ENCODE data around the gene KIF14. TPM values are rescaled to one million over a fixed set of nuclear protein-coding genes. Genes with fewer than 3 reads are reported as not detected.

KIF14 gene
- total and polyA plus RNA-seq, 2 experiments from 2014 or later: 2.2 to 5.1 TPM

DNA sequence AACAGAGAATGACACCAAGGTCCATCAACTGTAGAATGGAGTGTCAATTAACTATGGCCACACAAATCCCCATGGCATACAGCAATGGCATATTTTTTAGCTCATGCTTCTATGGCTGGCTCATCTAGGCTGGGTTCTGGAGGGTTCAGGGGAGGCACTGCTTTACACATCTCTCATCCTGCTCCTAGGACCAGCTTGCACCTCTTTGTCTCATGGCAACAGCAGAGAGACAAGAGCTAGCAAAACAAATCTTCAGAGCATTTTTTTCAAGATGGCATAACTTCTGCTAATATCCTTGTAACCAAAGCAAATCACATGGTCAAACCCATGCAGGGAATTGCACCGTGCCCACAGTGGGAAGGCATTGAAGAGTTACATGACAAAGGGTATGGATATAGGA is 82.4 kb downstream of the KIF14 start:
- in situ Hi-C loops (cut with MboI): no loop called here
- no peak for DNase-seq
- H3K36me3 ChIP-seq (ENCODE audit: low read depth): no peaks in the 10 kb centered on the region
- no peak overlapping the region for H3K9ac ChIP-seq
- TF ChIP-seq EZH2phosphoT487 (IDR thresholded peaks at IDR 0.05; ENCODE audit: insufficient read depth, low read depth) (no peak), EZH2 (IDR thresholded peaks at IDR 0.05; ENCODE audit: insufficient read depth, poor library complexity, severe bottlenecking) (no peak)
- no peak overlapping the region for H3K4me3 ChIP-seq
- H3K9me2 ChIP-seq (ENCODE audit: insufficient read depth): no peaks in the 10 kb centered on the region
- H3K27ac ChIP-seq: no peak overlapping the region
- 45 to 67% methylated on average over 1 of the region's 1 CpG for WGBS, 2 experiments (ENCODE audit: low coverage in 1 of 2, low lambda C conversion rate in 2 of 2, missing lambda C conversion rate in 2 of 2)
- H3K4me1 ChIP-seq (ENCODE audit: insufficient read depth): no peaks in the 10 kb centered on the region
- no peaks in the 10 kb centered on the region for H4K20me1 ChIP-seq (ENCODE audit: insufficient read depth)
- H3K9me3 ChIP-seq (ENCODE audit: low read depth): no peaks in the 10 kb centered on the region
- no peaks in the 10 kb centered on the region for H3F3A ChIP-seq (ENCODE audit: insufficient read depth)
- no peaks in the 10 kb centered on the region for H3K27me3 ChIP-seq (replicated peaks; ENCODE audit: insufficient read depth)
- H3K79me2 ChIP-seq (ENCODE audit: insufficient read depth): no peaks in the 10 kb centered on the region
- no peak overlapping the region for H3K4me2 ChIP-seq (ENCODE audit: unreplicated experiment)
- no peak overlapping the region for H2AFZ ChIP-seq

DNA sequence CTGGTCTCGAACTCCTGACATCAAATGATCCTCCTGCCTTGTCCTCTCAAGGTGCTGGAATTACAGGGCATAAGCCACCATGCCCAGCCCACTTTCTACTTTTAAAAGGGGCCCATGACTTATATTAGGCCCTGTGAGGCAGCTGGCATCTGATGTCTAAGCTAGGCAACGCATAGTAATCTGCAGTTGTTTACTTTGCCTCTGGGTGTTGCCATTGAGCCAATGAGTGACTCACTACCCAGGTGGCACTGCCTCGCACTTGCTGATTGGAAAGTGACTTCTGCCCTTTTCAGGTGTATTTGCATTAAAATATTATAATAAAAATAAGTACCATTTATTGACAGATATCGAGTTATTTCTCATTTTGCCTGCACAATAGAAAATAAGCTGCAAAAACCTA is 84.9 kb downstream of the KIF14 start:
- Histone ChIP-seq H3K27me3 (replicated peaks; ENCODE audit: insufficient read depth) (no peaks in the 10 kb centered on the region), H3F3A (ENCODE audit: insufficient read depth) (no peaks in the 10 kb centered on the region)

DNA sequence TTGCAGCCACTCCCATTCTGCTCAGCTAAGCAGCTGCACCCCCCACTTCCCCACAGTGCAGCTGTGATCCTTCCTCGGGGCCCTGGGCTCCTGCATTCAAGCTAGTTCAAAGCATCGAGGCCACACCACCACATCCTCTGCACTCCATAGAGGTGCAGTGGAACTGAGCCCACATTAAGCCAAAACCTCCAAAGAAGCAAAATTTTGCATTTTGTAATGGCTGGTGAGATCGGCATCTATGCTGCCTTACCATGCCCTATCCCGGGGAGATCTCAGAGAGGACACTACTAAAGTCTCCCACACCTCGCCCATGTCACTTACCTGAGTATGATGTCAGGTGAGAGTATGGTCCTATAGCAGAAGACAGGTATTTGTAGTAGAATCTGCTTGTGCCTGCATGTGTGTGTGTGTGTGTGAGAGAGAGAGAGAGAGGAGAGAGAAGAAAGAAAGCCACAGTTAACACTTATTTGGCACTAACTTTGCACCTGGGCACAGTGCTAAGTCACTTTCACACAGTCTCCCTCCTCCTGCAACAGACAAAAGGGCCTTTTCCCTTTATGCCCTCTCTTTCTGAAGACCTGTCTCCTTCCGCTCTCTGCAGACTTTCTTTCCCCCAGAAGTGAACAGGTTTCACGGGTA is 89.8 kb downstream of the KIF14 start:
- Histone ChIP-seq H3K9me3 (ENCODE audit: low read depth) (no peaks in the 10 kb centered on the region), H3K4me1 (ENCODE audit: insufficient read depth) (peaks cover 19% of the 10 kb centered on the region), H3K79me2 (ENCODE audit: insufficient read depth) (no peaks in the 10 kb centered on the region), H2AFZ (no peak overlapping the region), H3K27ac (no peak overlapping the region), H3K9me2 (ENCODE audit: insufficient read depth) (no peaks in the 10 kb centered on the region), H3K36me3 (ENCODE audit: low read depth) (no peaks in the 10 kb centered on the region), H3K4me2 (ENCODE audit: unreplicated experiment) (no peak overlapping the region), H3F3A (ENCODE audit: insufficient read depth) (peaks cover 11% of the 10 kb centered on the region), H4K20me1 (ENCODE audit: insufficient read depth) (no peaks in the 10 kb centered on the region), H3K4me3 (no peak overlapping the region), H3K27me3 (replicated peaks; ENCODE audit: insufficient read depth) (no peaks in the 10 kb centered on the region), H3K9ac (no peak overlapping the region)
- TF ChIP-seq EZH2phosphoT487 (IDR thresholded peaks at IDR 0.05; ENCODE audit: insufficient read depth, low read depth): no peak
- no peak for TF ChIP-seq EZH2 (IDR thresholded peaks at IDR 0.05; ENCODE audit: insufficient read depth, poor library complexity, severe bottlenecking)
- DNase-seq: no peak
- in situ Hi-C loops (cut with MboI): no loop called here
- WGBS, 2 experiments (ENCODE audit: low coverage in 1 of 2, low lambda C conversion rate in 2 of 2, missing lambda C conversion rate in 2 of 2): 31 to 34% methylated on average over 7 of the region's 7 CpGs

More for the DNA sequence above, 84.9 kb downstream of the KIF14 start:
- H3K9ac ChIP-seq: no peak overlapping the region
- no peak for TF ChIP-seq EZH2 (IDR thresholded peaks at IDR 0.05; ENCODE audit: insufficient read depth, poor library complexity, severe bottlenecking)
- no peak for TF ChIP-seq EZH2phosphoT487 (IDR thresholded peaks at IDR 0.05; ENCODE audit: insufficient read depth, low read depth)
- in situ Hi-C loops (cut with MboI): no loop called here
- no peak overlapping the region for H3K4me2 ChIP-seq (ENCODE audit: unreplicated experiment)
- H3K9me2 ChIP-seq (ENCODE audit: insufficient read depth): no peaks in the 10 kb centered on the region
- no peaks in the 10 kb centered on the region for H3K9me3 ChIP-seq (ENCODE audit: low read depth)
- H3K27ac ChIP-seq: no peak overlapping the region
- WGBS, 2 experiments (ENCODE audit: low coverage in 1 of 2, low lambda C conversion rate in 2 of 2, missing lambda C conversion rate in 2 of 2): 67 to 71% methylated on average over 4 of the region's 4 CpGs
- H3K4me3 ChIP-seq: no peak overlapping the region
- no peaks in the 10 kb centered on the region for H4K20me1 ChIP-seq (ENCODE audit: insufficient read depth)
- H3K79me2 ChIP-seq (ENCODE audit: insufficient read depth): no peaks in the 10 kb centered on the region
- DNase-seq: peak; percentile 48
- no peak overlapping the region for H2AFZ ChIP-seq
- no peaks in the 10 kb centered on the region for H3K4me1 ChIP-seq (ENCODE audit: insufficient read depth)
- H3K36me3 ChIP-seq (ENCODE audit: low read depth): no peaks in the 10 kb centered on the region

DNA sequence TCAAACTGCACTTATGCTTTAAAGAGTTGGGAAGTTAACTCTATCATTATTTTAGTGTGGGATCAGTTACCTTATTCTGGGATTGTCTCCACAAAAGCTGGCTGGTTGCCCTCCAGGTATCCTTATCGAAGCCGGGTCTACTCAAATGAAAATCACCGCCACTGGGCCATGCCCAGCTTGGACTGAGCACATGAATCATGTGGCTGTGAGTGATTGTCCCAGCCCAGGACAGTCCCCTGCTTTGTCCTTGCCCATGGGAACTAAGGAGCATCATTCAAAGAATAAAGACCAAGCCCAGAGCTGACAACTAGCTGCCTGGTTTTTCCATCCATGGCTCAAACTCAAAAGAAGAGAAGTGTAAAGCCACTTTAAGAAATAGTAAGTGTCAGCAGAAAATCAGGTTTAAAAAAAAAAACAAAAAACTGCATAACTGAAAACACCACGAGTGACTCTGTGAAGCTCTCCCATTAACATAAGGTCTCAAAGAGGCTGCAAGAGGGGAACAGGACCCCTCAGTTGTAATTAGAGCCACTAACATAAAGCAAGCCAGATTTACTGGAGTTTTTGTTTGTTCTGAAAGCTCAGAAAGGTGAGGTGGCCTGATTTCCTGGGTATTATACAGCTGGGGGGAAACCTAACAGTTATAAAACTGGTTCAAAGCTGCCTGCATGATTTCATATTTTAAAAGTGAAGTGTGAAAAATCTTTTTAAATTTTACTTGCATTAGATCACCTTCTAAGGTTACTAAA is 91.5 kb downstream of the KIF14 start:
- TF ChIP-seq EZH2phosphoT487 (IDR thresholded peaks at IDR 0.05; ENCODE audit: insufficient read depth, low read depth) (no peak), EZH2 (IDR thresholded peaks at IDR 0.05; ENCODE audit: insufficient read depth, poor library complexity, severe bottlenecking) (no peak)
- DNase-seq: no peak
- H3K9me3 ChIP-seq (ENCODE audit: low read depth): no peaks in the 10 kb centered on the region
- no peak overlapping the region for H3K27ac ChIP-seq
- no peaks in the 10 kb centered on the region for H4K20me1 ChIP-seq (ENCODE audit: insufficient read depth)
- H3K4me2 ChIP-seq (ENCODE audit: unreplicated experiment): no peak overlapping the region
- H3K9me2 ChIP-seq (ENCODE audit: insufficient read depth): no peaks in the 10 kb centered on the region
- H3K36me3 ChIP-seq (ENCODE audit: low read depth): no peaks in the 10 kb centered on the region
- peaks cover 33% of the 10 kb centered on the region for H3K4me1 ChIP-seq (ENCODE audit: insufficient read depth)
- no peaks in the 10 kb centered on the region for H3K27me3 ChIP-seq (replicated peaks; ENCODE audit: insufficient read depth)
- WGBS, 2 experiments (ENCODE audit: low coverage in 1 of 2, low lambda C conversion rate in 2 of 2, missing lambda C conversion rate in 2 of 2): 74 to 75% methylated on average over 4 of the region's 4 CpGs
- H3K4me3 ChIP-seq: no peak overlapping the region
- in situ Hi-C loops (cut with MboI): no loop called here
- peaks cover 22% of the 10 kb centered on the region for H3F3A ChIP-seq (ENCODE audit: insufficient read depth)
- H2AFZ ChIP-seq: no peak overlapping the region
- H3K9ac ChIP-seq: no peak overlapping the region
- H3K79me2 ChIP-seq (ENCODE audit: insufficient read depth): no peaks in the 10 kb centered on the region

Measured in GM23248 (cell line).